Measurements from ENCODE around the gene SLCO3A1. TPM values are rescaled to one million over a fixed set of nuclear protein-coding genes. Genes with fewer than 3 reads are reported as not detected.

The SLCO3A1 gene
- total RNA-seq, 2 experiments from 2014 or later = 29.5 to 30.4 TPM

- H3K4me3 ChIP-seq (ENCODE audit: low read length) = no peak overlapping the region
- peaks cover 57% of the 10 kb centered on the region for H3K4me1 ChIP-seq (ENCODE audit: insufficient read depth, low read length)
- DNase-seq = no peak
- Mint-ChIP-seq H3K27me3 (no peaks in the 10 kb centered on the region), H3K4me3 (no peak overlapping the region), H3K4me1 (ENCODE audit: low read depth) (peaks cover 72% of the 10 kb centered on the region), H3K9me3 (no peaks in the 10 kb centered on the region), H3K36me3 (ENCODE audit: low read depth) (no peaks in the 10 kb centered on the region), H3K27ac (no peak overlapping the region)
- H3K36me3 ChIP-seq (ENCODE audit: insufficient read depth, low read length) = no peaks in the 10 kb centered on the region
- POLR2A ChIA-PET = no interaction called here
- no peak overlapping the region for H3K27ac ChIP-seq (ENCODE audit: low read depth in 1 of 2, low read length in 2 of 2)
- no peaks in the 10 kb centered on the region for H3K9me3 ChIP-seq (ENCODE audit: control insufficient read depth in 1 of 2, insufficient read depth in 1 of 2, low read length in 2 of 2)
- intact Hi-C loops (cut with DNase I, micrococcal nuclease) = no loop called here
- ATAC-seq (ENCODE audit: poor library complexity) = no peak
- CTCF ChIA-PET = interaction anchor here (1.6 kb wide), 1 partner anchor 367 kb away, joined by 3 read pairs; no protein-coding TSS in a partner anchor
- no peak for TF ChIP-seq CTCF (IDR thresholded peaks at IDR 0.05)
- H3K27me3 ChIP-seq (ENCODE audit: control insufficient read depth in 1 of 2, insufficient read depth in 2 of 2, low read length in 2 of 2) = no peaks in the 10 kb centered on the region
Observed at GRCh38 chr15:92073044-92073785, 219.7 kb downstream of the SLCO3A1 start.

GRCh38 chr15:92074101-92074500, 220.6 kb downstream of the SLCO3A1 start:
- TF ChIP-seq CTCF (IDR thresholded peaks at IDR 0.05) = no peak
- Mint-ChIP-seq H3K36me3 (ENCODE audit: low read depth) (no peaks in the 10 kb centered on the region), H3K4me1 (ENCODE audit: low read depth) (peaks cover 64% of the 10 kb centered on the region), H3K27me3 (no peaks in the 10 kb centered on the region), H3K4me3 (no peak overlapping the region), H3K9me3 (no peaks in the 10 kb centered on the region), H3K27ac (no peak overlapping the region)
- Histone ChIP-seq H3K9me3 (ENCODE audit: control insufficient read depth in 1 of 2, insufficient read depth in 1 of 2, low read length in 2 of 2) (no peaks in the 10 kb centered on the region), H3K36me3 (ENCODE audit: insufficient read depth, low read length) (no peaks in the 10 kb centered on the region), H3K27ac (ENCODE audit: low read depth in 1 of 2, low read length in 2 of 2) (no peak overlapping the region), H3K4me3 (ENCODE audit: low read length) (no peak overlapping the region), H3K27me3 (ENCODE audit: control insufficient read depth in 1 of 2, insufficient read depth in 2 of 2, low read length in 2 of 2) (no peaks in the 10 kb centered on the region), H3K4me1 (ENCODE audit: insufficient read depth, low read length) (peaks cover 56% of the 10 kb centered on the region)
- POLR2A ChIA-PET = no interaction called here
- ATAC-seq (ENCODE audit: poor library complexity) (no peak), DNase-seq (no peak)
- intact Hi-C loops (cut with DNase I, micrococcal nuclease) = no loop called here
- CTCF ChIA-PET = no interaction called here

DNA sequence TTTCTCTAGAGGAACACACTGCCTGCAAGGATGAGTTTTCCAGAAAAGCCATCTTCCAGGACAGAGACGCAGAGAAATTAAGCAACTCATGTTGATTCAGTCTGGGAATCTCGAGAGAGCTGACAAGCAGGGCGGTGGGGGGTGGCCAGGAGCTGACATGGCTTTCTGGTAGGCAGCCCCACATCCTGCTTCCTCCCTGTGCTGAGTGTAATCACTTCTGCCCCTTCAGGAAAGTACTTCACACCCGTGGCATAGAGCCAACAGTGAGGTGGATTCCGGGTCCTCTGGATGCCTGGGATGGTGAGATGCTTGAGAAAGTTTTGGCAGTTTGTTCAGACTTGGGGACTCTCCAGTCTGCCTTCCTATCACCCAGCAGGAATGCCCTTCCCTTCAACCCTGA, 221.1 kb downstream of the SLCO3A1 start:
- Mint-ChIP-seq H3K36me3 (ENCODE audit: low read depth) (no peaks in the 10 kb centered on the region), H3K4me3 (no peak overlapping the region), H3K27me3 (no peaks in the 10 kb centered on the region), H3K27ac (no peak overlapping the region), H3K4me1 (ENCODE audit: low read depth) (peaks cover 58% of the 10 kb centered on the region), H3K9me3 (no peaks in the 10 kb centered on the region)
- ChIA-PET CTCF (no interaction called here), POLR2A (no interaction called here)
- Histone ChIP-seq H3K4me1 (ENCODE audit: insufficient read depth, low read length) (peaks cover 51% of the 10 kb centered on the region), H3K4me3 (ENCODE audit: low read length) (no peak overlapping the region), H3K27me3 (ENCODE audit: control insufficient read depth in 1 of 2, insufficient read depth in 2 of 2, low read length in 2 of 2) (no peaks in the 10 kb centered on the region), H3K9me3 (ENCODE audit: control insufficient read depth in 1 of 2, insufficient read depth in 1 of 2, low read length in 2 of 2) (no peaks in the 10 kb centered on the region), H3K27ac (ENCODE audit: low read depth in 1 of 2, low read length in 2 of 2) (no peak overlapping the region), H3K36me3 (ENCODE audit: insufficient read depth, low read length) (no peaks in the 10 kb centered on the region)
- no peak for TF ChIP-seq CTCF (IDR thresholded peaks at IDR 0.05)
- DNase-seq (peak in 3 of 14 experiments; percentile 18 to 35 (median 32)), ATAC-seq (ENCODE audit: poor library complexity) (no peak)
- intact Hi-C loops (cut with DNase I, micrococcal nuclease) = no loop called here

Measured in CD4-positive, alpha-beta T cell (primary cell).